Stimulated activated CD4-positive, alpha-beta T cell treated with anti-CD3 and anti-CD28 coated beads, TNF-alpha, amount 100 ng/mL, for 1 hour (primary cell): ENCODE measurements around the gene PPP1R9B.

ENCODE experiments used
- DNase-seq, 3 donors: peaks; one replicate each; pipeline ENCODE4 v3.0.0-alpha.2; 2020; ENCODE audit warnings: low read depth in 3 of 3, low spot score in 1 of 3

Gene PPP1R9B

DNA sequence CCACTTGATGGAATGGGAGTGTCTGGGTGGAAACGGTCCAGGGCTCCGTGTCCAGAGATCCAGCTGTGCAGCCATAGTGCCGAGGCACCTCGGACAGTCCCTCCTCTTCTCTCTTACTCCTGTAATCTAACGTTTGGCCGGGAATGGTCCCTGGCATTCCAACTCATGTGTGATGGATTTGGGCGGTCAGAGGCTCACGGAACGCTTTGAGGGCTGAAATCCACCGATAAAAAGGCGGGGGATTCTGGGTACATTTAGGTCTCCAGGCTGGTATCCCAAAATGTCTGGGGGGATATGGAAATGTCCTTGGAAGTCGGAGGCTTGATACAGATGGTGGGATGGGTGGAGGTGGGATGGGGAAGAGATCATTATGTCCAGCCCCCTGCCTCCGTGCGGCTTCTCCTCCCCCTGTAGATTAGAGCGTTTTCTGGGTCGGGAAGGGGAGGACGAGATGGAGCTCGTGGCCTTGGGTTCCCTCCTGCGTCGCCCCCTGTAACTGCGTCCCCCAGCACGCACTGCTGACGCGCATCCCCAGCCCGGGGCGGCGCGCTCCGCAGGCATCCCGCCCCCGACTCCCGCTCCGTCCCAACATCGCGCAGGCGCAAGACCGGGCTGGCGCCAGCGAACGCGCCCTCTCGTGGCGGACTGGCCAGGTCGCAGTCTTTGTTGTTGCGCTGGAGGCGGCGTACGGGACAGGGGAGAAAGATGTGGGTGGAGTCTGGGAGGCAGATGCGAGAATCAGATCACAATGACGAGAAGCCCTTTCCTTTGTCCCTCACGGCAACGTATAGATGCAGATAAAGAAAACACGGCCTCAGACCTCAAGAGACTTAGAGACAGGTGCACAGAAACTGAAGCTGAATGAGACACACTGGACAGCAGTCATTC lies 10.8 kb upstream of the PPP1R9B start:
- peak; percentile 81 to 94 (median 94) for DNase-seq

DNA sequence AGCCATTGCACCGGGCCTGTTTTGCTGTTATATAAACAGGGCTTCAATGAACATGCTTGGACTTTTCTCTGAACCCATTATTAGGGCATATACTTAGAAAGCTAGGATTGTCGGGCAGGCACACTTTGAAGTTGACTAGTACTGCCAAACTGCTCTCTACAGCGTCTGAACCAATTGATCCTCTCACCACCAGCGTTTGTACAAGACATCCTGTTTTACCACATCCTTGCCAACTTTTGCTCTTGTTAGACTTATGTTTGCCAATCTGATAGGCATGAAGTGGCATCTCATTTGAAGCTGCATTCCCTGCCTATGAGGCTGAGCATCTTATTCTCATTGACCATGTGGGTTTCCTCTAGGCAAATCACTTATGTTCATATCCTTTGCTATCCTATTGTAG lies 7.4 kb upstream of the PPP1R9B start:
- DNase-seq, result no peak

DNA sequence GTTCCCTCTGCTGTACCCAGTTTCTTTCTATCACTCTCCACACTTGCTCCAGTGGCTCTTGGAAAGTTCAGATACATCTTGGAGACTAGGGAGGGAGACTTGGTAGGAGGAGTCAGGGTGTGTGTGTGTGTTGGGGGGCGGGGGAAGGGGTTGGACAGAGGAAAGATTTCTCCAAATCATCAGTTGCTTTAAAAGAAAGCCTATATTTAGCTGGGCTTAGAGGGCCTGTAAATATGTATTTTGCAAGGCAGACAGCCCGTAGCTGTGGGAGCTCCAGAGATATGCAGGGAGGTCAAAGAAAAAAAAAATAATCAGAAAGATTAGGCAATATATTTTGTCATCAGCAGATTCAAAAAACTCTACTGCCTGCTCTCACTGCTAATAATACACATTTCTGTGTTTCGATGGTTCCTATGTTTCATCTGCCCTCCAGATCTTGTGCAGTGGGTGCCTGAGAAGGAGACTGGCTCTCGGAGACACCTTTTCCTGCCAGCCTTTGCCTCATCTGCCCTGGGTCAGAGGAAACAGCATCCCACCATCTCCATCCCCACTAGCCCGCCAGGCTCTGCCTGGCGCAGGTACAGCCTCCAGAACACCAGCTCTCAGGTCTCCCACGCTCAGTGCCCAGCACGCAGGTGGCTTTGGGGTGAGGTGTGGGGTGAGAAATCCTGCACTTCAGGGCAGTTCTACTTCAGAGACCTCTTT lies 4.8 kb upstream of the PPP1R9B start:
- no peak for DNase-seq

DNA sequence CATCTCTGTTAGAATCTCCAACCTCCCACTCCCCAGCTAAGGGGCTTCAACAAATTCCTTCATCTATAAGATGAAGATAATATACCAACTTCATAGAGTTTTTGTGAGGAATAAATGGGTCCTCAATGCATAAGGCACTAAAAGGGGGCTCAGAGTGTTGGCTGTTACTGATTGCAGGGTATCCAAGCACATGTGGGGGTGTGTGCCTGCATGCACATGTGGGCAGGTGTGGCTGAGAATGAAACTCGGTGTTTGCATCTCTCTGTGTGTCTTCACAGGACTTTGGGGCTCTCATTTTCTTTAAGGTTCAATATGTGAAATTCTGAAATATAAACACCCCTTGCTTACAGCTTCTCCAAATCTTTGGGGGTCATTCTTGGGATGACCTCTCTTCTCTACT lies 4.1 kb upstream of the PPP1R9B start:
- DNase-seq, result no peak

DNA sequence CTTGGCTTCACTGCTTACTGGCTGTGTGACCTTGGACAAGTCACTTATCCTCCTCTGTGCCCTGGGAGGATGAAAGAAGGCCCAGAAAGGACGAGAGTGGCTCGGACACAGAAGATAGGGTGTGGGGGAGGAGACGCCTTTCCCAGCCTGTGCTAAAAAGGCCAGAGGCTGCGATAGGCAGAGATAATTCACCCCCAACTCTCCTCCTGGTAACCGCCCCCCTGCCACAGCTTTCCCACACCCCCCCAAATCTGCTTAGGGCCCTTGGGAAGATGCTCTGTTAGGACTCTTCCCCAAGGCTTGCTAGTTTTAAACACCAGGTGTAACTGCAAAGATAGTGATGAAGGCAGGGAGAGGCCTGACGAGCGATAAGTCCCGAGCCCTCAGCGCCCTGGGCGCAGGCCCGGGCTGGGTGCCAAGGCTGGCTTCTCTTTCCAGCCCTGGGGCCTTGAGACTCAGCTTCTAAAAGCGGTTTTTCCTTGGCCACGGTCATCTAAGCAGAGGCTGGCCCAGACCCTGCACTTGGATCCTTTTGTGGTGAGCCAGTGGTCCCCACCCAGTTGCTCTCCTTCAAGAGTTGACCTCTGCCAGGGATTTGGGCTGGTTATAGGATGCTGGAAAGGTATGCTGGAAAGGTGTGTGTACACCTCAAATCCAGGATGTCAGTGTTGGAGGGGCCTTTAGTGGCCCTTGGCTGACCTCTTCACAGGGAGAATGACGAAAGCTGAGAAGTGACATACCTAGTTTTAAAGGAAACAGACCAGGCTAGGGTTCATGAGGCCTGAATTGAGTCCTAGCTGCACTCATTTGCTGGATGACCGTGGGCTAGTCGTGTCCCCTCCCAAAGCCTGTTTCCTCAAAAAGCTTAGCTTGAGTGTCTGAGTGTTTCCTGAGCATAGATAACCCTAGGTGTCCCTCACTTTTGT lies 3.4 kb upstream of the PPP1R9B start:
- no peak for DNase-seq

DNA sequence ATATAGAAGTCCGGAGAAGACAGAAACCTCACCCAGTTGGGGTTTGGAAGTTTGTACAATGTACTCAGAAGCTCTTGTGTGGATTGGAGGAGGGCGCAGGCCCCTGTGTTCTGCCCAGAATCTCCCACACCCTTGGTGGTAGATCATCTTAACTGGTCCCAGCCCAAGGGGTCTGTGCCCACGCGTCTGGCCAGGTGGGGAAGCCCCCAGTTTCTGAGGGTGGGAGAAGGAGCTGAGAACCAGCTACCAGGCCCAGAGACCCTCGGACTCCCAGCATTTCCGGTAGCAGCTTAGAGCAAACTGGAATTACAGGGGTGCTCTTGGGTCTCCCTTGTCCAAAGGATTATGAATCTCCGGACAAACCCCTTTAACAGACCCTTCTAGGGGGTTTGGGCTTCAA lies 2.3 kb upstream of the PPP1R9B start:
- DNase-seq, result no peak

DNA sequence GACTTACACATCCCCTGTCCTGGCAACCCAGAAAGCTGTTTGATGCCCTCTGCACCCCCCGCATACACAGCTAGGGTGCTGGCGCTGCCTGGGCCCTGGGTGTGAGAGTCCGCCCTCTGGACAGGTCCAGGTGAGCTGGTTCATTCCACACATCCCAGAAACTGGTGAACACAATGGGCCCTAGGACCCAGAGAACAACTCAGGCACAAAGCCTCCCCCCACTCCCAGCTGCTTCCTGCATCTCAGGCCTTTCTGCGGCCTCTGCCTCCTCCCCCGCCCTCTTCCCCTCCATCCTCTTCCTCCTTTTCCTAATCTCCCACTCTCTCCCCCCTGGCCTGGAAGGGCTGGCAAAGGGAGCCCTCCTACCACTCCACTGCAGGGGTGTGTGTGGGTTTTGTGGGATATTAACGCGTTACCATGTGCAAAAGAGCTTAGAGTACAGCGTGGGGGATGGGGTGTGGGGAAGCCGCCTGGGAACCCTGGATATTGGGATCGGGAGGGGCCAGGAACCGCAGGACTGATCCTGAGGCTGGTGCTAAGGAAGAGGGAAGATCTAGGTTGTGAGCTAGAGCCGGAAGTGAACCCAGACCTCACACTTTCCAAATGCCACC lies 1.6 kb upstream of the PPP1R9B start:
- DNase-seq, result no peak

DNA sequence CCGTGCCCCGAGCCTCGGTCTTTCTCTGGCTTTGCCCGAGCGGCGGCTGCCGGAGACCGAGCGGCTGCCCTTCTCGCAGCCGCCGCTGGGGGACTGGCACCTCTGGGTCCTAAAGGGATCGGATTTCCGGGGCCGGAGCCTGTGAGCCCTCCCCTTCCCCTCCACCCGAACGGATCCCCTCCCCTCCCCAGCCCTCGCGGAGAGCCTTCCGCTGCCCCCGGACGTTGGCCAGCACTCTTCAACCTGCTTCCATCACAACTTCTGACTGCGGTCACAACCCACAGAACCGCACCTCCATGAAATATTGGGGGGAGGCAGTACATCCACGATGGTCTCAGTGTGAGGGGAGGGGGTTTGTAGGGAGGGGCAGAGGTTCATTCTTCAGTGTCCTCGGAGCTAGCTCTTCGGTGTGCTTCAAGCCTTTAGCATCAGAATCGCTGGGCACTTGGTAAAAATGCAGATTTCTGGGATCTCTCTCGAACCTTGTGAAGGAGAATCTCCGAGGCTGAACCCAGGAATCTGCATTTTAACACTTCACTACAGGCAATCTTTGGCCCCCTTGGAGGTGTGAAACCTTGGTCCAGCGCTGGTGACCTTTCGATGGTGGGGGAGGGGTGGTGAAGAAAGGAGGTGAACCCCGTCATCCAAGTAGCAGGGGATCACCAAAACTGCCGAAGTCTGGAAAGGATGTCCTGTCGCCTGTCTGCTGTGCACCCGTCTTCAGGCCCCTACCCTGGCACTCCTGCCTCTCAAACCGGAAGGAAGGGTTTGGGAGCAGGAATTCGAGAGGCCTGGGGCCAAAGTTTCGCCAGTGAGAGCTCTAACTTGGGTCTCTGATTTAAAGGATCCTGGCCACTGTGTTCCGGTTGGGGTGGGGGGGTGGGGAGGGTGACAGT lies 812 bp upstream of the PPP1R9B start:
- peak; percentile 44 to 71 (median 60) for DNase-seq

DNA sequence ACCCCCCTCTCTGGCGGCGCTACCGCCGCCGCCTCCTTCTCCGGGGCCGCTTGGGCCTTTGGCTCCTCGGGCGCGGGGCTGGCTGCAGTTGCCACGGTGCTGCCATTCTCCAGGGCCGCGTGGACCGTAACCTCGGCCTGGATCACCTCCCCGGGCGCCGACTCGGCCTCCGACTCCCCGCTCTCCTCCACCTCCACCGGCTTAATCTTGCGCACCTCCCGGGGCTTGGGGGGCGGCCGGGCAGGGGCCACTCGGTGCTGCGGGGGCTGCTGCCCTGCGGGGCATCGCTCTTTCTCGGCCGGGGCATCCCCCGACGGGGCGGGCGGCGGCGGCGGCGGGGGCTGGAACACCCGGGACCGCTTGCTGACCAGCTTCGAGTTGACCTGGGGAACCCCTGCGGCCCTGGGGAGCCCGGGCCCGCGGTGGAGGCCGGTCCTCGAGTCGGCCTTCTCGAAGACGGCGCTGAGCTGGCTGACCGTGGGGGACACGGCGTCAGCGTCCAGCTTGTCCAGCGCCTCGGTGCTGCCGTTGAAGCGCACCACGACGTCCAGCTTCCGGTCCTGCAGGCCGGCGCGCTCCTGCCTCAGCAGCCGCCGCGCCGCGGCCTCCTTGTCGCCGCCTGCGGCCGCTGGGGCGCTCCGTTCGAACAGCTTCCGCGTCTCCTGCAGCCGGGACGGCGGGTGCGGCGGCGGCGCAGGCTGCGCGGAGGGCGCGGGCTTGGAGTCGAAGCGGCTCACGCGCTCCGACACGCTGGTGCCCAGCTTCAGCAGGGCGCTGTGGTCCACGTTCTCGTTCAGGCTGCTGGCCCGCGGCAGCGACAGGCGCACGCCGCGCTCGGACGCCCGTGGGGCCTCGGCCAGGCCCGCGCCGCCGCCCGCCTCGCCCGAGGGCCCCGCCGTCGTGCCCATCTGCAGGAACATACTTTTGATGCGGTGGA lies 792 bp downstream of the PPP1R9B start:
- peak in 1 of 3 donors; percentile 35 for DNase-seq

DNA sequence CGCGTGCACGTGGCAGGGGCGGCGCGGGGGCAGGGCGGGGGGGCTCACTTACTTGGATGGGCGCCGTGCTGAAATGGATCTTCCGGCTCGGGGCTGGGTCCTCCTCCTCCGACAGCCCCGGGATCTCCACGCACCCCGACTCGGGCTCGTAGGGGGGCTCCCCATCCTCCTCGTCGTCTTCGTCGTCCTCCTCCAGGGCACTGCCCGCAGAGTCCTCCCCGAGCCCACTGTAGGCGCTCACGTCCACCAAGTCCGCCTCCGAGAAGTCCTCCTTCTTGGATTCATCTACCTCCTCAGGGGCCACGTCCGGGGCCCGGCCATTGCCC lies 1.4 kb downstream of the PPP1R9B start:
- DNase-seq, result no peak

DNA sequence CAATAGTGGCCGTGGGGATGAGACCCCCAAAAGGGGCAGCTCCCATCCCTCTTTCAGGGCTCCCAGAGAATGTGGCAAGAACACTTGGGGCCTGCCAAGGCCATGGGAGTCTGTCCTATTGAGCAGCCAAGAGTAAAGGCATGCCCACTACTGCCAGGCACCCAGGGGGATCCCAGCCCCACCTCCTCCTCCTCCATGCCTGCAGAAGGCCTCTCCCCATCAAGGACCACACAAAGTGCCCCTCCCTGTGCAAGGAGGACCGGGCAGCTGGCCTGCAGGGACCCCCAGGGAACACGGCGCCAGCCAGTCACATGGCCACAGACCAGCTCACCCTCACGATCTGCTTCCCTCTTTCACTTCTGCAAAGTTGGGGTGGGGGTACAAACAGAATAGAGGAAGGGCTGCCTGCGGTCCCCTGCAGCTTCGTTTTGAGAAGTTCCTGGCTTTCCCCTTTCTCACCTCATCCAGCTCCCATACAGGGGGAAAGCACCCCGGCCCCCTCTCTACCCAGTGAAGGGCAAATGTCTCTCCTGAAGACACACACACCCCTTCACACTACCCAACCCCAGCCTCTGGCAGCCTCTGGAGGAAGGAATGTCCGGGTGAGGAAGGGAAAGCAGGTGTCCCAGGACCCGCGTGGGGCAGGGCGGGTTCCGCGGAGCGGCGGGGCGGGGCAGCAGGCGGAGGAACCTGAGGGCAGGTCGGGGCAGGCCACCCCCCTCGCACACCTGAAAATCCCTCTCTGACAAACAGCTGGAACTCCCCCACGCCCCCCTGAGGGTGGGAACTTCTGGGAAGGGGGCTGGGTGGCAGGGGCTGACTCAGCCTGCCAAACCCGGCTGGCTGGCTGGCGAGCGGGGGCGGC lies 2.0 kb downstream of the PPP1R9B start:
- DNase-seq, result peak in 2 of 3 donors; percentile 57 to 79

DNA sequence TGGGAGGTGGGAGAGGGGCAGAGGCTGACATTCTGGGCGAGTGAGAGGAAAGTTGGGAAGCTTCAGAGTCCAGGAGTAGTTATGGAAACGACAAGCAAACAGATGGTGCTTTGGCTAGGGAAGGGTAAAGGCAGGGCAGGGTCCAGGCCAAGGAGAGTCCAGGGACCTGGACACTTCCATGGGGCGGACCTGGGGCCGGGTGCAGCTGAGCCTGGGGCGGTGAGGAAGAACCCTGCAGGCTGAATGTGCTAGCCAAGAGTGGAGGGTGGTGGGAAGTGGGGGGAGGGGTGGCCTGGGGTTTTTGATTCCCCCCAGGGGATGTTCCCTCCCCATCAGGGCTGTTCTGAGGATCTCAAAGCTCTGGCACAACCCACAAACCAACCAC lies 2.6 kb downstream of the PPP1R9B start:
- no peak for DNase-seq

DNA sequence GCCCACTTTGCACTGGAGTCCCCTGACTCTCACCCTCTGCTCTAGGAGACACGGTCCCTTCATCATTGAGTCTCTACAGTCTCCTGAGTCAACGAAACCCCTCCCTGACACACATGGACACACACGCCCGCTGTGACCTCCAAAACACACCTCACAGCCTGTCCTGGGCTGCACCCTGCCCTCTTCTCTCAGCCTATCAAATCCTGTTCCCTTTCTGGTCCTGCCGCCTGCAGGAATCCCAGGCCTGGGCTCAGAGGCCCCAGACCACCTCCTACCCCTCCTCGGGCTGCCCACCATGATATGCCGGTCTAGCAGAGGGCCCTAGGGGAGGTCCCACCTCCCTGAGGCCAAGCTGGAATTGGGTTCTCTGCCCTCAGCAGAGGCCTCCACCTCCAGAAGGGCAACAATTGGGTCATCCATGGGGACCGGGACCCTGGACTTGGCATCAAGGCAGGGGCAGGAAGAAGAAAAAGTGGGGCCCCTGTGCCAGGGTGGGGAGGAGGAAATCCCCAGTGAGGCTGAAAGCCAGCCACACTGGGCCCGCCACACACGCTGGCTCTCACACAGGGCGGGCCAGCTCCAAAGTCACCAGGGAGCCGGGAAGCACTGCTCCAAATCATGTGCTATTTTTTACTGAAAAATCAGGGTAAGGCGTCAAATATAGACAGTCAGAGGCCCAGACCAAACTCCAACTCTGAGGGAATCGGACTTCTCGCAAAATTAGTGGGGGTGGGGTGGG lies 3.4 kb downstream of the PPP1R9B start:
- no peak for DNase-seq

DNA sequence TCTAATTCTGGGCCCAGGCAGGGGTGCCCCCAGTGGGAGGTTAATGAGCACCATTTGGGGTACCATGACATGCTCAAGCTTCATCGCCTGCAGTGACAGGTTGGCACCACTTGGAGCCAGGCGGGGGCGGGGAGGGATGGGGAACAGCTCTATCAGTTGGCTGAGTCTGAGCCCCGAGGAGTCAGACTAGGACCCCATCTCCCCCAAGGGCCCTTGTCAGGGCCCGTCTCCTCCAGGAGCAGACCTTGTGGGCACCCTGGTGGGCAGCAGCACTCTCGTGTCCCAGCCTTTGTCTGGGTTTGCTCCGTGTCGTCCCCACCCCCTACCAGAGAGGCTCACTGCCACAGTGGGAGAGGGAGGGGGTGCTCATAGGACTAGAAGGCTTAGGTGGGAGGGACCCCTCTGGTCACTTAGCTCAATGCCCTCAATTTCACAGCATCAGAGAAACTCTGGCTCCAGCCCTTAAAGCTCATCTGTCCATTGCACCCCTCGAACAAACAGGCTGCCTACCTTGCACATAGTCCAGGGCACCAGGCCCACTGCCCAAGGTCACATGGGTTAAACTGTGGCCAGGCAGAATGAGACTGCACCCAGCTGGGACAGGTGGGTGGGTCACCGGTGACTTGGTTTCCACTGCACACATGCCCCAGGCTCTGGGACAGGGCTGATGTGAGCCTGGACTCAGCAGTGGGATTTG lies 4.1 kb downstream of the PPP1R9B start:
- no peak for DNase-seq

DNA sequence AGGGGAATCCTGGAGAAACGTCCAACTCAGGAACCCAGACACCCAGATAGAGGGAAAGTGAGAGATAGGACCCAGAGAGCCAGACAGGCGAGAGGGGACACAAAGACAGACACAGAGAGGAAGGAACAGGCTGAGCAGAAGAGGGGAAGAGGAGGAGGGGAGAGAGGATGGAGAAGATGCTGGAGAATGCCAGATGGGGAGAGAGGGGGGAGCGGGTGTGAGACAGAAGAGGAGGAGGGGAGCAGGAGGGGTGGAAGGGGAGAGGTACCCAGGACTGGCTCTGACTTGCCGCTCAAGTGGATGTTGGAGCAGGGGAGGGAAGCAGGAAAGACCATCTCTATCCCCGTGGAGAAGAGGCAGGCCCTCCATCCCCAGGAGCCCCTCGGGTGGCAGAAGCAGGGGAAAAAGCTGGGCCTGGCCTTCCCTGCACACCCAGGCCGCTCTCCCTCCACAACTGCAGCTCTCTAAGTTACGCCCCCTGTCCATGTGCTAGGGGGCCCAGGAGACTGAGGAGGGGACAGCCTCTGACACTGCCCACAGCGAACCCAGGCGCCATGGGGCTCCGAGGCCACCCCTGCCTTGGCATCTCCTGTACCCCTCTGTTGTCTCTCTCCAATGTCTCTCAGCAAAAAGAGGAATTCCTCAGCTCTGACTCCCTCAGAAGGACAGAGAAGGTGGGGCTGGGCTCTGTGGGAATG lies 4.8 kb downstream of the PPP1R9B start:
- DNase-seq, result no peak

DNA sequence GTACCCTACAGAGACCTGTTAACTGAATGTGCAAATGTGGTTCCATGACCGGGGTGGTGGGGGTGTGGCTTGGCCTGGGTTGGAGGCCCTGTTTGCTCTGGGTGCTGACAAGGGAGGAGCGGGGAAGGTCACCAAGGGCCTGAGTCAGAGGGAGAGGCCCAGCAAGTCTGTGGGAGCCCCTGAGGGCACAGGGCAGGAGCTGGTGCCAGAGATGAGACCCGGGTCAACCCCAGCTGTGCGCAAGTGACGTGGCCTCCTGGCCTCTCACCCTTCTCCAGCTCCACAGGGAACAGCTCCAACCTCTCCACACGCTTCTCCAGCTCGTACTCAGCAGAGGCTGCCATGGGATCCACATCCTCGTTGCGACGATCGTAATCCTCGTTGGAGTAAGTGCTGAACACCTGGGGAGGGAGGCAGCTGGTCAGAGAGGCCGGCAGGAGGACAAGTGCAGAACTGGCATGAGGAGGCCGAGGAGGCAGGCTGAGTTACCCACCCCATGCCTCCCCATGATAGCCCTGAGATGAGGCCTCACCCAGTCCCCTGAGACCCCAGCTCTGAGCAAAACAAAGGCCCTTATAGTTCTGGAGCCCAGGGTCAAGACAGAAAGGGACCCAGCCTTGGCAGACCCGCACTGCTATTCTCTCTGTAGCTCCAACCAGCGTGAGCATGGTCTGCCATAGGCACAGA lies 5.5 kb downstream of the PPP1R9B start:
- DNase-seq, result no peak
